ENCODE data around the gene RSPH1. TPM values are rescaled to one million over a fixed set of nuclear protein-coding genes. Genes with fewer than 3 reads are reported as not detected.

The RSPH1 gene
- polyA plus RNA-seq, 10 donors, result 0.16 to 0.55 (median 0.37) TPM; not detected in 3

DNA sequence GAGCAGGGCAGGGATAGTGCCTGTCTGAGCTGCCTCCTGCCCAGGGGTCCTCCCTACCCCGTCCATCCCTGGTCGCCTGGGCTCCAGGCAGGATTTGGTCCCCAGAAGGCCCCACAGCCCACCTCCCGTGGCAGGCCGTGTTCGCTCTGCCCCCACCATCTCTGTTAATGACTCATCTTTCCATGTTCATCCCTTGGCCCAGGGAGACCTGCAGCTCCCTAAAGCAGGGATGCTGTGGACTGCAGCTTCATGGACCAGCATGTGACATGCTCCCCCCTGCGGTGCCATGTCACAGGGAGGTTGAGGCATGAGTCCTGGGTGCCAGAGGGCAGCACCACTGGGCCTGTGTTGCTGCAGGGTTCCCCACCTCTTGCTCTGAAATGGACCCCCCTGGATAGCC is 65.5 kb downstream of the RSPH1 start:
- DNase-seq, result no peak

DNA sequence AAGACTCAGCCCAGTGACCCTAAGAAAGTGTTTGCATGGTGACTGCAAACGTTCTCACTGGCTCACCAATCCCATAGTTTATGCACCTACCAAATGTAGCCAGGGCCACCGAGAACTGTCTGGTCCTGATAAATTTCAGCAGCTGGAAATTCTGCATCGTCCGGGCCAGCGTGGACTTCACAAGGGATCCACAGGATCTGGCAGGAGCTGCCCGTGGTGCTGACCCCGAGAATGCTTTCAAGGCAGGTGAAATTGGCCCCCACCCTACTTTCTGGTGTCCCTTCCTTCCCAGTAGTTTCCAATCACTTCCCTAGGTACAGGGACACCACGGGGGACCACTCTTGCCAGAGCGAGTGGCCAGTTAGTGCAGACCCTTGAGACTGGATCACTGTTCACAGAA is 66.2 kb downstream of the RSPH1 start:
- DNase-seq, result no peak

DNA sequence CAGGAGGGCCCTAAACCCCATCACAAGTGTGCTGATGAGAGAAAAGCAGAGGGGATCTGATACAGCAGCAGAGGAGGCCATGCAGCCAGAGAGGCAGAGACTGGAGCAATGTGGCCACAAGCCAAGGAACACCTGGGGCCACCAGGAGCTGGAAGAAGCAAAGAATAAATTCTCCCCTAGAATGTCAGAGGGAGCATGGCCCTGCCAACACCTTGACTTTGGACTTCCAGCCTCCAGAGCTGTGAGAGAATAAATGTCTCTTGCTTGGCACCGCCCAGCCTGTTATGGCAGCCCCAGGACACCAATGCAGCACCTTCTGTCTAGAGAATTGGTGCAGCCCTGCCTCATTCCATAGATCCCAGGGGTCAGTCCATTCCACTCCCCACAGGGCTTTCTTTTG is 67.0 kb downstream of the RSPH1 start:
- DNase-seq, result no peak

DNA sequence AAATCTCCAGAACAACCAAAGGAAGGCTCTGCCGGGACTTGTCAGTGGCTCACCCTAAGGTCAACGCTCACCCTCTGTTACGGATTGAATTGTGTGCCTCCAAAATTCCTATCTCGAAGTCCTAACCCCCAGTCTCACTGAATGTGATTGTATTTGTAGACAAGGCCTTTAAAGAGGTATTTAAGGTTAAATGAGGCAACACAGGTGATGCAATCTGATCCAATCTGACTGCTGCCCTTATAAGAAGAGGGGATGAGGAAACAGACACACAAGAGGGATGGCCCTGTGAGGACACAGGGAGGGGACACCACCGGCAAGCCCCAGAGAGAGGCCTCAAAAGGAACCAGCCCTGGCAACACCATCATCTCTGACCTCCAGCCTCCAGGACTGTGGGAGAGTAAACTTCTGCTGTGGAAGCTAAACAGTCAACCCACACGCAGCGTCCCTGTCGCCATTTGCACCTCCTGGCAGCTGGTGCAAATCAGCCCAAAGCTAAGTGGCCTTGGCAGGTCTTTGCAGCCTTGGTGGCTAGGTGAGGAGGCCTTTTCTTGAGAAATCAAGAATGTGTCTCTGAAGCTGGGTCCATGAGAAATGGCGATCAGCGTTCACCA is 68.1 kb downstream of the RSPH1 start:
- DNase-seq, result no peak

DNA sequence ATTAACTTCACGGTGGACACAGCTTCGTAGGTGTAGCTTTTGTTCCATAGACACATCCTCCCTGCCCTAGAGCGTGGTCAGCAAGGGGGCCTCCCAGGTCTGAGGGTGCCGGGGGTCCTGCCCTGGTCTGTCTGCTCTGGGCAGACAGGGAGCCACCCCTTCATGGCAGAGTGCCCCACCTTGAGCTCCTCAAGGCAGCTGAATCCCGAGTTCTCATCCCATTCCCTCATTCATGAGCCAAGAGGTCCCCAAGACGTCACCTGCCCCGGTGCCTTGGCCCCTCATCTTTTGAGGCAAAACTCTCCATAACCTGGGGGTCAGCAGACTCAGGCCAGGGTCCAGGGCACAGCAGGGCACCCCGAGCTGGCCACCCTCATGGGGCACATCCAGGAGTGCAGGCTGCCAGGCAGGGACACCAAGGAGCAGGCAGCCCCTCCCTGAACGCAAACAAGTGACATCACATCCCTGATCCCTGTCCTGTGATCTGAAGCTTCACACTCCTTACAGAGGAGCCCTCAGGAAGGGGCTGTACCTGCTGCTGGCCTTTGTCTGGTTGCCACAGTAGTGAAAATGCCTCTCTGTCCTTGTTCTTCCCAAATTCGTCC is 69.0 kb downstream of the RSPH1 start:
- no peak for DNase-seq

DNA sequence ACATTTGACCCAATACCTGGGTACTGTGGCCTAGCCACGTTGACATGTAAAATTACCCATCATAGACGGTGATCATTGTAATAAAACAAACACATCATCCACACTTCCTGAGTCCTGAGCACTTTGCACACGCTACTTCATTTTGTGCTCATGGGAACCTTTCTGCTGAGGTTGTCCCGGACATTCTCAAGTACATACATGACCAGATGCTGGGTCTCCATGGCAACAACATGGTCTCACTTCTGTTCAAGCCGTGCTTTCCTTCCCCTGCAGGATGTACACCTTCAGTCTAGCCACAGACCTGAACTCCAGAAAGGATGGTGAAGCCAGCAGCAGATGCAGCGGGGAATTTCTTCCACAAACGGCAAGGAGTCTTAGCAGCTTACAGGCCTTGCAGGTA is 69.6 kb downstream of the RSPH1 start:
- DNase-seq, result no peak

DNA sequence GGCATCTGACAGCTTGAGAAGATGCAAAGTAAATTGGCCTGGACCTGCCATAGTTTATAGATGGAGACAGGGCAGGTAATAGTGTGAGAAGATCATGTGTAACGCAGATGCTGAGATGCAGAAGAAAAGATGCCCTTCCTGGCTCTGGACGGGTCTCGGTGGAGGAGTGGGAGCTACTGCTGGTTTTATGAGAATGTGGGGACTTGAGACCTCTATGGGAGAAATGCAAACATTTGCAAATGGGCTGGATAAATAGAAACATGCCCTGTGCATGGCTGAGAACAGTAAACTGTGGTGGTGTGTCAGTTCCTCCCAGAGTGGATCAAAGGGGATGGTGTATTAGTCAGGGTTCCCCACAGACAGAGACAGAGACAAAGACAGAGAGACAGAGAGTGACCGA is 70.4 kb downstream of the RSPH1 start:
- no peak for DNase-seq

DNA sequence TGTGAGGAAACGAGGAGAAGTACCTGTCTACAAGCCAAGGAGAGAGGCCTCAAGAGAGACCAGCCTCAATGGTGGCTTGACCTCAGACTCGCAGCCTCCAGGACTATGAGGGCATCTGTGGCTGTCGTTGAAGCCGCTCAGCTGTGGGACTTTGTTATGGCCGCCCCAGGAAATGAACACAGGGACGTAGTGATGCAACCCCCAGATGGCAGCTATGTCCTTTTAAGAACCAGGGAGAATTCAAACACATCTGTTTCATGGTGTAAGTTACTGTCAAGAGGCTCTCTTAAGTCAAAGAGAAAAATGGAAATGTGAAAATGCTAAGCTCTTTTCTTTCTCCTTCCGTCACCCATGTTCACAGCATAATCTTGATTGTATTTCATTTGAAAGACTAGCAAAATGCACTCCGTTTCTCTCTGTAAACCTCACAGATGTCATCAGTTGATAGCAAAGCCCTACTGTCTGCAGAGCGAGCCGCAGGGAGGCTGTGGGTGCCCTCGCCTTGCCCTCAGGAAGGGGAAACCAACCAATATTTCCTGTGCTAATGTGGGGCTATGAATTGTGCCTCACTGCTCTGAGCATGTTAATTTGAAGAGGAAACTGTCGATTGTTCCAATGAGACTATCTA is 71.0 kb downstream of the RSPH1 start:
- no peak for DNase-seq

DNA sequence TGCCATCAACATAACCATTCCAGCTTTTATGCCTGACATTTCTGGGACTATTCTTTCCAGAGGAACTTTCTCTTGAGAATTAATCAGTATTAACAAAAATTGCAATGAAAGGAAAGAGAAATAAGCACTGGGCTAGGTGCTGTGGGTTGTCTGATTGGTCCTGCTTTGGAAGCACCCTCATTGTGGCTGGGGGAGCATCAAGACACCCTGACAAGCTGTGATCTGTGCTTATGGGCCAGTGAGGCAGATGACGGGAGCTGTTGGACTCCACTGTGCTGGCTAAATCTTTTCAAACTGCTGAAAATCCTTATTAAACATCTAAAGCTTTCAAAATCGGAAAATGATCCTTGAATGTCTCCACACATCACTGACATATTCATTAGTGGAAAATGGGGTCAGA is 72.3 kb downstream of the RSPH1 start:
- DNase-seq, result no peak

DNA sequence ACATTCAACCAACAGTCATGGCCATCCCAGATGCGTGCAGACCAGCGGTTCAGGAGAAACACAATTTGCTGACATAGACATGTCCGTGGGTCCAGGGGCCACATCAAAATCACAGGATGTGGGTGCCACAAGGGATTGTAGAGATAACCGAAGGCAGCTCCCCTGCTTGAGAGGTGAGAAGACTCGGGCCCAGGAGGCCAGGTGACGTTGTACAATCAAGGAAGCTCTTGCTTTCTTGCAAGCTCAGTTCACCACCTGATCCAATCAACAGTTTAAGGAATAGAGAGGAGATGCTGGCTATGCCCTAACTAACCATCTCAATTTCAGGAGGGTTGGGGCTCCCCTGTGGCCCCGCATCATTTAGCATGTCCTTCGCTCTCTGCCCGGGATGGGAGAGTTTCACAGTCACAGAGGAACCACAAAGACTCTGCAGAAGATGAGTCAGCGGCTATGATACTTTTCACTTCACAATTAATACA is 72.8 kb downstream of the RSPH1 start:
- DNase-seq, result no peak

Other genes starting within 250 kb of the RSPH1 start
- gene TFF3, start 180.8 kb downstream of the RSPH1 start, polyA plus RNA-seq (ENCODE audit: insufficient read length in 10 of 10), result 1 to 10 TPM in 9 of 10 donors, under 1 TPM in 1; 0.54 to 6.0 (median 2.6) TPM
- not detected for gene TFF2, start 145.2 kb downstream of the RSPH1 start, polyA plus RNA-seq (ENCODE audit: insufficient read length in 10 of 10)
- under 1 TPM in 2 of 10 donors, not detected in 8; 0.48 to 0.53 TPM for gene TFF1, start 129.7 kb downstream of the RSPH1 start, polyA plus RNA-seq (ENCODE audit: insufficient read length in 10 of 10)
- under 1 TPM in 2 of 10 donors, not detected in 8; 0.05 to 0.13 TPM for gene TMPRSS3, start 100.2 kb downstream of the RSPH1 start, polyA plus RNA-seq (ENCODE audit: insufficient read length in 10 of 10)
- 1 to 10 TPM in 1 of 10 donors, under 1 TPM in 2, not detected in 7; 0.22 to 2.3 (median 0.56) TPM for gene UBASH3A, start 92.3 kb downstream of the RSPH1 start, polyA plus RNA-seq (ENCODE audit: insufficient read length in 10 of 10)
- gene SLC37A1, start 17.6 kb upstream of the RSPH1 start, polyA plus RNA-seq (ENCODE audit: insufficient read length in 10 of 10), result 1 to 10 TPM; 1.9 to 3.2 (median 2.6) TPM
- 10 to 100 TPM in 2 of 10 donors, 1 to 10 TPM in 8; 6.7 to 10.7 (median 8.5) TPM for gene PDE9A, start 157.4 kb upstream of the RSPH1 start, polyA plus RNA-seq (ENCODE audit: insufficient read length in 10 of 10)

Data from muscle of back (tissue), 11 donors.